GM10266 (cell line): ENCODE results near the gene REM2.
"Not testable (repeated sequence)": the region's sequence is repeated elsewhere in the genome, so short reads cannot be mapped to it uniquely, and the experiment has no call there.

Experiments
- DNase-seq: peaks from one replicate; pipeline ENCODE4 v3.0.0; 2012; ENCODE audit errors: extremely low spot score
- CTCF ChIP-seq: IDR thresholded peaks from 2 replicates; pipeline ENCODE4 v1.5.1; 2012; ENCODE audit warnings: mild to moderate bottlenecking, low read depth; ENCODE audit not compliant: control insufficient read depth, insufficient read depth; ENCODE audit errors: missing control alignments

The REM2 gene

DNA sequence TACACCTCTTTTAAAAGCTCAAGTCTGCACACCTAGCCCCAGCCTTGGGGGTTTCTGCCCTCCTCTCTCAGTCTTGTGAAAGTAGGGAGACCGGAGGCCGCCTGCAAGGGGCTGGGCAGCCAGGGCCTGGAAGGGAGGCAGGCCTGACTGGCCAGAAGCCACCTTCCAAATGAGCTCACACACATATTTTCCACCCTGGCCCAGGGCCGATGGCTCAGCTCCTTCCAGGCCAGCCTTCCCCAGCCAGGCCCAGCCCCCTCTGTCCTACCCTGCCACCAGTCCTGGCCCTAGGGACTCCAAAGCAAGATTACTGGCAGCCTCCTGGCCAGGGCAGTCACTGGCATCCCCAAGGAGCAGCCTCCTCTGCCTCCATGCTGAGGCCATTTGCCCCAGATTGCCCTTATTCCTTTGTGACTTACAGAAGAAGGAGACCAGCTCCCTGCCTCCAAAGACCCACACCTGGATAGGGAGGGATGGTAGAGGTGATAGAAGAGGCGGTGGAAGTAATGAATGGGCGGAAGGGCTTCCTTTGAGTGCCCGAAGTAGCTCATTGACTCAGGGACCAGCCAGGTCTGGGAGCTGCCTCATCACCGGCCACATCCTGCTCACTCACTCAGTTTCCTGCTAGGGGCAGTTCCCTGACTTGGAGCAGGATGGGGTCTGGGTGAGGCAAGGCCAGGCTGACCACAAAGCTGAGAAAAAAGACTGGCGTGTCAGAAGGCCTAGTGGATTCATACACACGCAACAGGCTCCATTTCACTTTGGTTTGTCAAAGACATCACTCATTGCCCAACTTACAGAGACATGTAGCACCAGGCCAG, 31.9 kb upstream of the REM2 start:
- DNase-seq = no peak
- no peak for TF ChIP-seq CTCF

DNA sequence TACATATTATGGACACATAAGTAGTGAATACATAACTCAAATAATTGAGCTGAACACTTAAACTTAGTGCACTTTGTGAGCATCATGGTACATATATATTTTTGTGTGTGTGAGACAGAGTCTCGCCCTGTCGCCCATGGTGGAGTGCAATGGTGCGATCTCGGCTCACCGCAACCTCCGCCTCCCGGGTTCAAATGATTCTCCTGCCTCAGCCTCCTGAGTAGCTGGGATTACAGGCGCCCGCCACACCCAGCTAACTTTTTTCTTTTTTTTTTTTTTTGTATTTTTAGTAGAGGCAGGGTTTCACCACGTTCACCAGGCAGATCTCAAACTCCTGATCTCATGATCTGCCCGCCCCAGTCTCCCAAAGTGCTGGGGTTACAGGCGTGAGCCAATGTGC, 30.8 kb upstream of the REM2 start:
- not testable (repeated sequence) for DNase-seq

DNA sequence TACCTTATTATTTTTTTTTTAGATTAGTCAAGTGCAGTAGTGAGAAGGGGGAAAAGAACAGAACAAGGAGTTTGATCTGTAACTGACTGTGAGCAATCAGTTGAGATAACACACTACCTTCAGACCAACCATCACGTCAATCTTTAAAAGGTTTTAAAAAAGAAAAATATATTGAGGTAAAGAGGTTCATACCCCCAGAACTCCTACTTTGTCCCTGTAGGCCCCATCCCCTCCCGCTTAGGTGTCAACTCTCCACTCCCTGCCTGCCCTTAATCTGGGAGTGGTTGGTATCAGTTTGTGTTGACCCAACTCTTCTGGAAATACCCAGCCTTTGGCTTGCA, 30.5 kb upstream of the REM2 start:
- DNase-seq = no peak

DNA sequence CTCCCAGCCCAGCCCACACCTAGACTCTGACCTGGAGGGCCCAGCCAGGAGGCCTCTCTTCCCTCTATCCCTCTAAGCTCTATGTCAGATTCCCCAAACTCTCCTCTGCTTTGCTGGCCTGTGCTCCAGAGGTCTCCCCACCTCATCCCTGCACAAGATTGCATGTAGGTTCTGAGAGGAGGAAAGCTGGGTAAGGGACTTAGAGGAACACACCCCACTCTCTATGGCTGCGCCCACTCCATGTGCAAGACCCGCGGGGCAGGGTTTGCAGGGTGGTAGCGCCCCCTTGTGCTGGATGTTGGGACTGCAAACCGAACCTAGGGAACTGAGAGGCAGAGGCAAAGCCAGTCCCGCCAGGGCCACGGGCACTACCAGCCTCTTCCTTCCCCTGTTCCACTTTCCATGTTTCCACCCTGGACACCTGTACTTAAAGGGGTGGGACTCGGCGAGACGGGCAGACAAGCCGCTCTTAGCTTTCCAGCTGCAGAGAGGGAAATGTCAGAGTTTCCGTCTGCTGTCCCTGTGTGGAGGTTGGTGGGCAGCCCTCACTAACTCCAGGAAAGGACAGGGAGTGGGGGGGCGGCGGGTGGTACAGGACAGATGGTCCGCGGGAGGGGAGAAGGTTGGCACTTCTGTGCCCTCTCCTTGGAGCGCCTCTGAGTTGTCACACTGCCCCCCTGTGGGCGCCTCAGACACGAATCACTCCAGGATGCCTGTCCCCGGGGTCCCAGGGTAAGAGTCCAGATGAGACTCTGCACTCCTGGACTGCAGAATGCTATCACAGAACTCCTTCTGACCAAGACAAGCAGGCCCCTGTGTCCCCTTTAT, 29.9 kb upstream of the REM2 start:
- TF ChIP-seq CTCF = peak; percentile 95
- DNase-seq = peak; percentile 84

More for the DNA sequence above, 30.5 kb upstream of the REM2 start:
- no peak for TF ChIP-seq CTCF

DNA sequence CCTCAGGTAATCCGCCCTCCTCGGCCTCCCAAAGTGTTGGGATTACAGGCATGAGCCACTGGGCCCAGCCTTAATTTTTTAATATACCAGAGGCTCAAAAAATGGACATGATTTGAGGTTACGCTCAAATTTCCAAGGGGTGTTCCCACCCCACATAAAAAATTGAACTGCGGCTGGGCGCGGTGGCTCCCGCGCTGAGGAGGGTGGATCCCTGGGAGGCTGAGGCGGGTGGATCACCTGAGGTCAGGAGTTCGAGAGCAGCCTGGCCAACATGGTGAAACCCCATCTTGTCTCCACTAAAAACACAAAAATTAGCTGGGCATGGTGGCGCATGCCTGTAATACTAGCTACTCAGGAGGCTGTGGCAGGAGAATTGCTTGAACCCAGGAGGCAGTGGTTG, 28.7 kb upstream of the REM2 start:
- DNase-seq = not testable (repeated sequence)

- DNase-seq = no peak
- no peak for TF ChIP-seq CTCF
These were observed 27.9 kb upstream of the REM2 start for GRCh38 chr14:22854963-22855724.

GRCh38 chr14:22856428-22856827, 26.6 kb upstream of the REM2 start:
- DNase-seq = no peak
- TF ChIP-seq CTCF = no peak

GRCh38 chr14:22860377-22860776, 22.6 kb upstream of the REM2 start:
- DNase-seq = not testable (repeated sequence)
